SU-DHL-6 (cell line): Measurements from ENCODE around the gene CAMK1D.

ENCODE experiments used
- EZH2phosphoT487 ChIP-seq: fragments of 200-600 bp; sonication (generic), shearing (Covaris generic); conservative IDR thresholded peaks from 2 replicates; pipeline ENCODE4 v1.6.1; 2018; ENCODE audit warnings: mild to moderate bottlenecking, antibody characterized with exemption, low read length, moderate library complexity, mixed read lengths
- TF ChIP-seq, protein P1 (sequence below): fragments of 200-600 bp; sonication (generic); IDR thresholded peaks from one replicate; pipeline ENCODE4 v1.5.1; 2017; ENCODE audit warnings: antibody characterized with exemption, mild to moderate bottlenecking, low read length, moderate library complexity; ENCODE audit not compliant: insufficient read depth, poor library complexity, severe bottlenecking

DNA sequence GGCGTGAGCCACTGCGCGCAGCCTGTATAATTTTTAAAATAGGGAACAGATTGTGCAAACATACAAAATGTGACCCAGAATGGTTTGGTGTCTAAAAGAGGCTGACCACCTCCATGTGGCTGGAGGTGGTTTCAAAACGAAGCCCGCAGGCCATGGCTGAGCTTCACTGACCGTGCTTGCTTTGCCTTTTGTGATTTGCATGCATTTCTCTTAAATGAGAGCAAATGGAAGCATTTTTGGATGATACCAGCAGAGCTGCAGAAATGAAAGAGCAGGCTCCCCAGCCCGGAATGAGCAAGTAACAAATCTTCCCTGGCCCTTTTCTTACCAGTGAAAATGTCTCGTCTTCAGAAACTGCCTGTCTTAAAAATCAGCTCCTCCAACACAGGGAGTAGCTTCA lies 239.9 kb downstream of the CAMK1D start:
- TF ChIP-seq, protein P1, sequence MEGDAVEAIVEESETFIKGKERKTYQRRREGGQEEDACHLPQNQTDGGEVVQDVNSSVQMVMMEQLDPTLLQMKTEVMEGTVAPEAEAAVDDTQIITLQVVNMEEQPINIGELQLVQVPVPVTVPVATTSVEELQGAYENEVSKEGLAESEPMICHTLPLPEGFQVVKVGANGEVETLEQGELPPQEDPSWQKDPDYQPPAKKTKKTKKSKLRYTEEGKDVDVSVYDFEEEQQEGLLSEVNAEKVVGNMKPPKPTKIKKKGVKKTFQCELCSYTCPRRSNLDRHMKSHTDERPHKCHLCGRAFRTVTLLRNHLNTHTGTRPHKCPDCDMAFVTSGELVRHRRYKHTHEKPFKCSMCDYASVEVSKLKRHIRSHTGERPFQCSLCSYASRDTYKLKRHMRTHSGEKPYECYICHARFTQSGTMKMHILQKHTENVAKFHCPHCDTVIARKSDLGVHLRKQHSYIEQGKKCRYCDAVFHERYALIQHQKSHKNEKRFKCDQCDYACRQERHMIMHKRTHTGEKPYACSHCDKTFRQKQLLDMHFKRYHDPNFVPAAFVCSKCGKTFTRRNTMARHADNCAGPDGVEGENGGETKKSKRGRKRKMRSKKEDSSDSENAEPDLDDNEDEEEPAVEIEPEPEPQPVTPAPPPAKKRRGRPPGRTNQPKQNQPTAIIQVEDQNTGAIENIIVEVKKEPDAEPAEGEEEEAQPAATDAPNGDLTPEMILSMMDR: no peak
- no peak for TF ChIP-seq EZH2phosphoT487
